GM18861 (cell line): ENCODE measurements around the gene UBAC2.

Experiments used
- ATAC-seq: cut with Tn5 transposase; IDR thresholded peaks from one replicate; pipeline ENCODE4 v1.9.1; 2021; ENCODE audit not compliant: unreplicated experiment

Gene UBAC2

GRCh38 chr13:99352351-99353245 lies 151.9 kb downstream of the UBAC2 start:
- ATAC-seq: no peak

DNA sequence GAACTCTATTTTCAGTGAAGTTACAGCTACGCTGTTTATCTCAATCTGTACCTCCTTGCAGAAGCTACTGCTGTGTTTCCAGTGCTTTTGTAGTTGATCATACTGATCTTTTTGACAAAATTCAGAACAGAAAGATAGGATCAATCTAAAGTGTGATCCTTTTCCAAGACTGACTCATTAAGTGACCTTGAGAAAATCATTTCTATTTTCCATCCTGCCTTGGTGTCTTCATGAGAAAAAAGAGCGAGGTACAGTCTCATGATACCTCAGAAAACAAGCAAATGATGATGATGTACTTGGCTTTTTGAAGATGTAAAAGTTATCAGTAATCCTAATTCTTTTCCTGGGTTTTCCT lies 152.6 kb downstream of the UBAC2 start:
- ATAC-seq: no peak

DNA sequence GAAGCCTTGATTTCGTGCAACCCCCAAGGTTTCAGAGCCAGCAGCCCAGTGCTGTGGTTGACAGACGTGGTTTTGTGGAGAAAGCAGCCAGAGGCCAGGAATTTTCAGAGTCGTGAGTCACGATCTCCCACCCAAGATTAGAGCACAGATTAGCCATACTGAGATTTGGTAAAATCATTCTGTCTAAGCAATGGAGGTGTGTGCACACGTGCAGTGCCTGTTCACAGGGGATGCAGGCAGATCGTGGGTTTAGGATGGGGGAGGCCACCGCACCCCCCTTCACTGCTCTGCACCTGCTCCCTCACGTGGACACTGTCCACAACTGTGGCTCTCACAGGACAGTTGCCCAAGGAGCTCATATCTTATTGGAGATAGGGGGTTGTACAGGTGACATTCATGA lies 153.2 kb downstream of the UBAC2 start:
- no peak for ATAC-seq

DNA sequence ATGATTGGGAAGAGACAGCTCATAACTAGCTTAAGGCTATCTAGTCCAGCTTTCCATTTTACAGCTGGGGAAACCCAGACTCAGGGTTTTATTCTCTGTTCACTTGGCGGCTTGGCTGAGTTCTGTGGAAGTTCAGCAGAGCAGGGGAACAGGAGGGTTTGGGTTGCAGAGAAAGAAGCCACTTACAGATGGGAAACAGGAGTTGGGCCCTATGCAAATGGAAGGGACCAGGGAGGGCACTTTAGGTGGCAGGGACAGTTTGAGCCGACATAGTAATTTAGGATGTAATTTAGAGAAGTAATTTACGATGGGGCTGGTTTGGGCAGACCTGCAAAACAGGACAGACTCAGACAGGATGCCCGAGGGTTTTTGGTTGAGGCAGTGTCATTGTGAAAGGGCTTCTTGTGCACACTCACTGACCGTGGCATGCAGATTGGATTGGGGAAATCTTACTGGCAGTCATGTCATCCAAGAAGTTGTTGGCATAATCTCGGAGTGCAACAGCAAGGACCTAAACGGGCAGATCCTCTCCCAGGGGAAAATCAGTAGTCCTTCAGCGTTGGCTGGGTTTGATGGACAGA lies 153.8 kb downstream of the UBAC2 start:
- ATAC-seq: no peak

- ATAC-seq: no peak
Observed at GRCh38 chr13:99355267-99356011, 154.8 kb downstream of the UBAC2 start.

DNA sequence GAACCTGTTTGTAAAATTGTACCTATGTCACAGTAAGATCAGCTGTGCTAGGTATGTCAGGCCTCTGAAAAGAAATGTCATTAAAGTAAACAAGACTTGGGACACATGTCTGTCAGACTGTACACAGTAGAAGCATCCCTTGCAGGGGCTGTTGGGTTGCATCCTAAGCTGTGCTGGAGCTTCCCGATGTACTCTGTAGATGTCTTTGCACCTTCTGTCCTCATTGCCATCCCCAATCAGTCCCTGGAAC lies 155.3 kb downstream of the UBAC2 start:
- ATAC-seq: no peak

- peak; percentile 62 for ATAC-seq
Observed at GRCh38 chr13:99356262-99357091, 155.8 kb downstream of the UBAC2 start.

GRCh38 chr13:99357131-99357596 lies 156.5 kb downstream of the UBAC2 start:
- peak; percentile 28 for ATAC-seq

DNA sequence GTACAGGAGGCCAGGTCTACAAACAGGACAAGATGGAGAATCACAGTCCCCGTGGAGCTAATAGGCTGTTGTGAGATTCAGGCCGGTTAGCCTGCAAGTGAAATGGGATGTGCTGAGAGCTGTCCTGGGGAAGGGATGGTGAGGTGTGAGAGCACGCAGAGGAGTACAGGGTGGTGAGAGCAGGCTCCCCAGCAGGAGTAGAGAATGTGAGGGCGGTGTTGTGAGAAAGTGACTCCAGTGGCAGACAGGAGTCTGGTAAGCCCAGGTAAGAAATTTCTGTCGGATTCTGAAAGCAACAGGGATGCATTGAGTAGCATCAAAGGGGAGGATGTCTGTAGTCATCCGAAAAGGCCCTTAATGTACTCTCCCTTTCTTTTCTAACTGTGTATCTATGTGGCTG lies 157.3 kb downstream of the UBAC2 start:
- ATAC-seq: no peak

GRCh38 chr13:99359528-99359927 lies 158.9 kb downstream of the UBAC2 start:
- ATAC-seq: no peak

GRCh38 chr13:99360696-99361095 lies 160.0 kb downstream of the UBAC2 start:
- ATAC-seq: no peak

DNA sequence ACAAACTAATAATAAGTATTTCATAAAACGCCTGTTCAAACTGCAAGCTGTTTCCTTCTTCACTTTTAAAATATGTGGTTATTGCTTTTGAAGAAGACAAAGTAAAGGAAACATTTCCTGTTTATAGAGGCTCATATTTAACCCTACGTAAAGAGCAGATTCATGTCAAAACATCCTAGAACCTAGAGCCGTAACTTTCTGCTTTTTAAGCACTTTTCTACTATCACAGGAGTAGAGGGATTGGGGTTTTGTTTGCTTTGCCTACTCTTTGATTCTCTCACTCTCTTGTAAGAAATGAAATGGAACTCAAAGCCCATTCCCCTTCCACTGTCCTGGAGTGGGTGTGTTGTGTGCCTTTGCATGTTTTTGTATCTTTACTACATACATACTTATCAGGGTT lies 160.5 kb downstream of the UBAC2 start:
- no peak for ATAC-seq

- no peak for ATAC-seq
Observed at GRCh38 chr13:99362362-99362761, 161.7 kb downstream of the UBAC2 start.

GRCh38 chr13:99363391-99363790 lies 162.7 kb downstream of the UBAC2 start:
- no peak for ATAC-seq

DNA sequence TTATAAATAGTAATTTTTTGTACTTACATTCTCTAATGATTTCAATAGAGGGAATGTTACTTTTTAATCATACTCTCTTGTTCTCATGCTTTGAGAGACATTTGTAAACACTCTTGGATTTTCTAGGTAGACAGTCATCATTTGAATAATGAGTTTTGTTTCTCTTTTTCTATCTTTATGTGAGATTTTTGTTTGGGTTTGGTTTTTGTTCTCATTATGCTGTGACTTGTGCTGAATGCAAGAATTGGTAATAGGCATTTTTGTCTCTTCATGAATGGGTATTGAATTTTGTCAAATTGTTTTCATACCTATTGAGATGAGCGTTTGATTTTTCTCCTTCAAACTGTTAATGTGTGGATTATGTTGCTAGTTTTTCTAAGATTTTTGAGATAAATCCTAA lies 163.3 kb downstream of the UBAC2 start:
- no peak for ATAC-seq

DNA sequence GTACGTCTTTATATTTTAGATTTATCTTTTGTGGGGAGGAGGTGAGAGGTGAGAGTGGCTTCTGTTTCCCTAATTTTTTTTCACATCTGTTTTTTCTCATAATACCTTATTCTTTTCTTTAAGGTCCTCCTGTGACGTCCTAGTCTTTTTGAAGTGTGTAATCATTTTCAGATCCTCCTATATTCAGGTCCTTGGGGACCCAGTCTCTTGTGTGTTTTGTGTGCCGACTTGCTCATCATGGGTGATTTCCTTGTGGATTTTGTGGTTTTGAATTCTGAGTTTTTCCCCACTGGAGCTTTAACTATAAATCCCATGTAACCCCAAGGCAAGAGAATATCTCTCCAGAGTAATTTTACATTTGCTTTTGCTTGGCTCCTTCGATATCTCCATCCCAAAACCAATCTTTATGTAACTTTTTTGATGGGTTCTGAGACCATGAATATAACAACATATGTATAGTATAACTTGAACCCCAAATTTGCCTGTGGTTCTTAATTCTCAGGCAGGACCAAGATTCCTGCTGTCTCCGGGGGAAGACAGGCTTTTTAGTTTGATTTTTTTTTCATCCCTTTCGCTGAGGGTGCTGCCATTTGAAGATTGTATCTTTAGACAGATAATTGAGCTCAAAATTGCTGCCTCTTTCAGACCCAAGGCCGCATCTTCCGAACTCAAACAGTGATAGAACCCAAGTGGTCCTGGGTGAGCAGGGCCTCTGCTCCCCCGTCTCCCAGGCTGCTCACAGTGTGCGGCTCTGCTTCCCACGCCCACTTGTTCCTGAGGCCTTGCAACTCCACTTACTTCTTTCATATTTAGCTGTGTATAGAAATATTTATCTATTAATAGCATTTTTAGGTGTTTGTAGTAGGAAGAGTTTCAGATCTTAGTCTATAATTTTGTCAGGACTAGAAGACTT lies 165.7 kb downstream of the UBAC2 start:
- peak; percentile 53 for ATAC-seq

DNA sequence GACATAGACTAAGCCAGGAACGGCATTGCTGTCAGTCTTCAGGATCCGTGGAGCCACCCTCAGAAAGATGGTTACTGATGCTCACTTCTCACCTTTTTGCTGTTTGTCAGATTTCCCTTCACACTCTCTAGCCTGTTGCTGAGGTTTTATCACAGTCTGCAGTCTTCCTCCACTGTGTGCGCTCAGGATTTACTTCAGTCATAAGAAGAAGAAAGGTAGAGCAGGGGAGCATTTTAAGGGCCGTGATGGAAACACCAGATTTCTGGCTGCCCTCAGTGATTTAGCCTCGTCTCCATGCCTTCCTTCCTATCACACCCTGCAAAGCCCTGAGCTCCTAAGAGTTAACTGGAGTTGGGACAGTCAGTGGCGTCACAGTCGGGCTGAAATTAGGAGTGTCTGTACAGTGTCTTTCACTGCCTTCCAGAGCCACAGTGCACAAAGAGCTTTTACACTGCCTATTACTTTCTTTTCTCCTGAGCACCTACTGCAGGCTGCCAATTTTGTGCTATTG lies 166.5 kb downstream of the UBAC2 start:
- ATAC-seq: no peak

GRCh38 chr13:99367663-99368448 lies 167.2 kb downstream of the UBAC2 start:
- peak; percentile 34 for ATAC-seq
